AG09309 (cell line): ENCODE results near the gene CCNY.

Experiments used
- DNase-seq: peaks from one replicate; pipeline ENCODE4 v3.0.0-alpha.2; 2010; ENCODE audit warnings: low read depth
- H3K4me3 ChIP-seq: 2 replicates; pipeline ENCODE4 v1.5.1; 2011; ENCODE audit warnings: mild to moderate bottlenecking, low read depth, low read length, moderate library complexity; ENCODE audit not compliant: control insufficient read depth
- TF ChIP-seq, protein P1 (sequence below): IDR thresholded peaks from 2 replicates; pipeline ENCODE4 v1.5.1; 2011; ENCODE audit warnings: mild to moderate bottlenecking, low read depth, low read length, inconsistent platforms; ENCODE audit not compliant: insufficient read depth, control insufficient read depth; ENCODE audit errors: missing control alignments

The CCNY gene

DNA sequence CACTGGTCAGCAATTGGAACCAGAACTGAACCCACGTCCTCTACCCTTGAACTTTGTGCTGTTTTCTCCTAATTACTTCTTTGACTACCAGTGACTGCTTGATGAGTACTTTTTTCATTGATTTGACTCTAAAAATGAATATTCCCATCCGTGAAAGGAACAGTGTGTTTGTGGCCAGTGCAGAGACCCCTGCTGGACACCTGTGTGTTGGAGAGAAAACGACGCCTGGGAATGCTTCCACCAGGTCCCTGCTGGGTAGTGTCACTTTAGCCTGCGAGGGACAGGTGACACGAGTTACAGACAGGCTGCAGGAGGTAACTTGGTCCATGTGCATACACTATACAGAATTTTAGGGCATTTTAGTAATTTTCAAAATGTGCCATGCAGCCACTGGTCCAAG lies 262.1 kb downstream of the CCNY start:
- TF ChIP-seq, protein P1, sequence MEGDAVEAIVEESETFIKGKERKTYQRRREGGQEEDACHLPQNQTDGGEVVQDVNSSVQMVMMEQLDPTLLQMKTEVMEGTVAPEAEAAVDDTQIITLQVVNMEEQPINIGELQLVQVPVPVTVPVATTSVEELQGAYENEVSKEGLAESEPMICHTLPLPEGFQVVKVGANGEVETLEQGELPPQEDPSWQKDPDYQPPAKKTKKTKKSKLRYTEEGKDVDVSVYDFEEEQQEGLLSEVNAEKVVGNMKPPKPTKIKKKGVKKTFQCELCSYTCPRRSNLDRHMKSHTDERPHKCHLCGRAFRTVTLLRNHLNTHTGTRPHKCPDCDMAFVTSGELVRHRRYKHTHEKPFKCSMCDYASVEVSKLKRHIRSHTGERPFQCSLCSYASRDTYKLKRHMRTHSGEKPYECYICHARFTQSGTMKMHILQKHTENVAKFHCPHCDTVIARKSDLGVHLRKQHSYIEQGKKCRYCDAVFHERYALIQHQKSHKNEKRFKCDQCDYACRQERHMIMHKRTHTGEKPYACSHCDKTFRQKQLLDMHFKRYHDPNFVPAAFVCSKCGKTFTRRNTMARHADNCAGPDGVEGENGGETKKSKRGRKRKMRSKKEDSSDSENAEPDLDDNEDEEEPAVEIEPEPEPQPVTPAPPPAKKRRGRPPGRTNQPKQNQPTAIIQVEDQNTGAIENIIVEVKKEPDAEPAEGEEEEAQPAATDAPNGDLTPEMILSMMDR = peak; percentile 54
- H3K4me3 ChIP-seq = no peak overlapping the region
- DNase-seq = no peak

DNA sequence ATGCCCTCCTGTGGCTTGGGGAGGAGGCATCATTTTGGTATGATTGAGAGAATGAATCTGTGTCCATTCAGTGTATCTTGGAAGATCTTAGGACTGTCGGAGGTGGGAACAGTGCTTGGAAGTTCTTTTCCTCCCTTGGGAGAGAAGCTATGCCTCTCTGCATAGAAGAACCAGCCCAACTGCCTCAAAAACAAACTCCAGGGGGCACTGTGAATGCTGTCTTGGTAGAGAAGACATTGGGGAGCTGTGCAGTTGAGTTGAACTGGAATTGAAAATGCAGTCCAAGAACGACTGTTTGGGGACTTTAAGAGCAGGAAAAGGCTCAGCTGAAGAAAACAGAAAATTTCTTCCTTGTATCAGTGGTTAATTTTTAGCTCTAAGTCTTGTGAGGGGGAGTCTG lies 263.9 kb downstream of the CCNY start:
- no peak overlapping the region for H3K4me3 ChIP-seq
- TF ChIP-seq, protein P1 = peak; percentile 37
- no peak for DNase-seq

DNA sequence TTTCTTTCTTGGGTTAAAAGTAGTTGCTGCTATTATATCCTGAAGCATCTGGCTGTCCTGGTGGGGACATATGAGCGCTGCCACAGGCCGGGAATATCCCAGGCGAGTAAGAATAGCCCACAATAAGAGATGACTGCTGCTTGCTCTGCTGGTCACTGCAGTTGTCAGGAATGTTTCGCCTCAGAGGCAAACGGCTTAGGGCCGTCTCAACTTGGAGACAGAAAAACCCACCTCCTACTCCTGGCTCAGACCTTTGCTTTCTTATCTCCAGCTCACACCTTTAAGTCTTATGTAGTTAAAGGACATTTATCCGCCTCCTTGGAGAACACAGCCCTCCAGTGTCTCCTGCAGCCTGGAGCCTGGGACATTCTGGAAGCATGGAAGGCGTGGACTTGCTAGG lies 268.9 kb downstream of the CCNY start, which contains the start of gene GJD4:
Gene GJD4 (plus strand): TSS at position 151 of the 400 bp plus-strand sequence. CDS start 227 bp downstream, at position 378.
- TF ChIP-seq, protein P1 = no peak
- no peak for DNase-seq
- no peak within 1 kb of the TSS for H3K4me3 ChIP-seq

DNA sequence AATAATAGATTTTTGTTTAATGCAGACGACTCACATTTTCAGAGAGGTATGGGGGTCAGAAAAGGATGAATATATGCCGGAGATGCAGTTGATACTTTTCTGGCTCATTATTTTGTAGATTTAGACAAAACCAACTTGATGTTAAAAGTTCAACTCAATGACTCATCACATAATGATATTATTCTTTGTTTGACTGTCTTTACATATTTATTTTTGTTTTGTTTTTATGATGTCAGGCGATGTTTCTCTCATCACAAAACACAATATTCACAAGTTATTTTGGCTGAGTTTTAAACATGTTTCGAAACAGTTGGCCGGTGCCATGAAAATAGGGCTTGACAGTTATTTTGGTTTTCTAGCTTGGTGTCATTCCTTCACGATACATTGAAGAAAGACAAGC lies 270.1 kb downstream of the CCNY start:
- no peak for DNase-seq
- no peak overlapping the region for H3K4me3 ChIP-seq
- TF ChIP-seq, protein P1 = no peak

DNA sequence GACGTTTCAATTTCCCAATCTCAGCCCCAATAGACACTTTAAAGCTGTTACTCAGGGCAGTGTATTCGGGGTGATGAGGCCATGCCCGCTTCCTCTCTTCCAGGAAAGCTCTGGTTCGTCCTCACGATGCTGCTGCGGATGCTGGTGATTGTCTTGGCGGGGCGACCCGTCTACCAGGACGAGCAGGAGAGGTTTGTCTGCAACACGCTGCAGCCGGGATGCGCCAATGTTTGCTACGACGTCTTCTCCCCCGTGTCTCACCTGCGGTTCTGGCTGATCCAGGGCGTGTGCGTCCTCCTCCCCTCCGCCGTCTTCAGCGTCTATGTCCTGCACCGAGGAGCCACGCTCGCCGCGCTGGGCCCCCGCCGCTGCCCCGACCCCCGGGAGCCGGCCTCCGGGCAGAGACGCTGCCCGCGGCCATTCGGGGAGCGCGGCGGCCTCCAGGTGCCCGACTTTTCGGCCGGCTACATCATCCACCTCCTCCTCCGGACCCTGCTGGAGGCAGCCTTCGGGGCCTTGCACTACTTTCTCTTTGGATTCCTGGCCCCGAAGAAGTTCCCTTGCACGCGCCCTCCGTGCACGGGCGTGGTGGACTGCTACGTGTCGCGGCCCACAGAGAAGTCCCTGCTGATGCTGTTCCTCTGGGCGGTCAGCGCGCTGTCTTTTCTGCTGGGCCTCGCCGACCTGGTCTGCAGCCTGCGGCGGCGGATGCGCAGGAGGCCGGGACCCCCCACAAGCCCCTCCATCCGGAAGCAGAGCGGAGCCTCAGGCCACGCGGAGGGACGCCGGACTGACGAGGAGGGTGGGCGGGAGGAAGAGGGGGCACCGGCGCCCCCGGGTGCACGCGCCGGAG lies 271.4 kb downstream of the CCNY start:
- TF ChIP-seq, protein P1 = no peak
- H3K4me3 ChIP-seq = peak overlapping the region; percentile 41
- DNase-seq = no peak

DNA sequence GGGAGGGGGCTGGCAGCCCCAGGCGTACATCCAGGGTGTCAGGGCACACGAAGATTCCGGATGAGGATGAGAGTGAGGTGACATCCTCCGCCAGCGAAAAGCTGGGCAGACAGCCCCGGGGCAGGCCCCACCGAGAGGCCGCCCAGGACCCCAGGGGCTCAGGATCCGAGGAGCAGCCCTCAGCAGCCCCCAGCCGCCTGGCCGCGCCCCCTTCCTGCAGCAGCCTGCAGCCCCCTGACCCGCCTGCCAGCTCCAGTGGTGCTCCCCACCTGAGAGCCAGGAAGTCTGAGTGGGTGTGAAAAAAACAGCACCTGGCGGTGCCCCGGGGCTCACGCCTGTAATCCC lies 272.0 kb downstream of the CCNY start:
- no peak for DNase-seq
- TF ChIP-seq, protein P1 = no peak
- H3K4me3 ChIP-seq = no peak overlapping the region; the same call in 1 of the 2 replicates
